ENCODE results near the gene DUOX2. TPM values are rescaled to one million over a fixed set of nuclear protein-coding genes. Genes with fewer than 3 reads are reported as not detected.
A peak's percentile ranks its signal among the peaks of the same experiment; 100 is the strongest.

DUOX2 gene
- total RNA-seq (1 to 10 TPM; 2.0 to 3.8 TPM), polyA plus RNA-seq (1 to 10 TPM; 1.0 to 2.1 TPM)
- long read RNA-seq, donor 1, result 0 reads
- long read RNA-seq, donor 2, result 0 reads
- long read RNA-seq, donor 3, result 0 reads
- long read RNA-seq, donor 4, result 0 reads
- long read RNA-seq, donor 5, result 0 reads

- no peak for ATAC-seq (ENCODE audit: insufficient read depth, low FRiP score)
- Histone ChIP-seq H3K36me3 (ENCODE audit: control insufficient read depth in 4 of 4, insufficient read depth in 4 of 4, low read length in 4 of 4) (peaks cover 0 to under 1% (median 0%) of the 10 kb centered on the region in 4 donors), H3K4me3 (no peak within 1 kb of the TSS), H3K9ac (ENCODE audit: insufficient read depth in 1 of 2, low read length in 2 of 2) (no peak within 1 kb of the TSS), H3K27me3 (ENCODE audit: control insufficient read depth in 3 of 3, insufficient read depth in 3 of 3, low read length in 2 of 3) (peaks cover 13 to 77% (median 70%) of the 10 kb centered on the region in 3 donors), H3K9me3 (ENCODE audit: control insufficient read depth in 4 of 4, insufficient read depth in 3 of 4, low read length in 3 of 4) (peaks cover 0 to 14% (median 0%) of the 10 kb centered on the region in 4 donors), H3K27ac (ENCODE audit: low read depth in 1 of 2, low read length in 1 of 2) (no peak within 1 kb of the TSS), H3K4me1 (ENCODE audit: control insufficient read depth in 5 of 5, insufficient read depth in 5 of 5, low read length in 5 of 5) (peaks cover 0 to 20% (median 0%) of the 10 kb centered on the region in 5 donors)
- DNase-seq, result no peak
- no peak for TF ChIP-seq CTCF (IDR thresholded peaks at IDR 0.05; ENCODE audit: control extremely low read depth, extremely low read depth)
- 2% methylated on average over 42 of the region's 42 CpGs for WGBS, 2 donors
Measured at GRCh38 chr15:45114076-45114750, at the start of gene DUOX2, which contains the start of gene DUOXA2. TSS of gene DUOX2 (minus strand) at chr15:45114172. CDS start at chr15:45113411, 761 bp downstream. TSS of gene DUOXA2 (plus strand) at chr15:45114326. CDS start at chr15:45114606, 280 bp downstream.

- H3K27me3 ChIP-seq (ENCODE audit: control insufficient read depth in 3 of 3, insufficient read depth in 3 of 3, low read length in 2 of 3), result no peaks in the 10 kb centered on the region
- H3K4me1 ChIP-seq (ENCODE audit: control insufficient read depth in 5 of 5, insufficient read depth in 5 of 5, low read length in 5 of 5), result peaks cover 0 to 22% (median 4%) of the 10 kb centered on the region in 5 donors
- no peak overlapping the region for H3K4me3 ChIP-seq
- TF ChIP-seq CTCF (IDR thresholded peaks at IDR 0.05; ENCODE audit: control extremely low read depth, extremely low read depth), result no peak
- DNase-seq (no peak), ATAC-seq (ENCODE audit: insufficient read depth, low FRiP score) (no peak)
- H3K9me3 ChIP-seq (ENCODE audit: control insufficient read depth in 4 of 4, insufficient read depth in 3 of 4, low read length in 3 of 4), result no peaks in the 10 kb centered on the region
- peaks cover 0 to 7% (median 1%) of the 10 kb centered on the region in 4 donors for H3K36me3 ChIP-seq (ENCODE audit: control insufficient read depth in 4 of 4, insufficient read depth in 4 of 4, low read length in 4 of 4)
- H3K9ac ChIP-seq (ENCODE audit: insufficient read depth in 1 of 2, low read length in 2 of 2), result no peak overlapping the region
- peak overlapping the region in 1 of 2 donors; percentile 8 for H3K27ac ChIP-seq (ENCODE audit: low read depth in 1 of 2, low read length in 1 of 2)
- 82 to 85% methylated on average over 9 of the region's 9 CpGs for WGBS, 2 donors
Measured at GRCh38 chr15:45163508-45163856, 49.5 kb upstream of the DUOX2 start.

GRCh38 chr15:45162771-45163507 lies 49.0 kb upstream of the DUOX2 start:
- Histone ChIP-seq H3K4me3 (no peak overlapping the region), H3K9me3 (ENCODE audit: control insufficient read depth in 4 of 4, insufficient read depth in 3 of 4, low read length in 3 of 4) (no peaks in the 10 kb centered on the region), H3K27me3 (ENCODE audit: control insufficient read depth in 3 of 3, insufficient read depth in 3 of 3, low read length in 2 of 3) (no peaks in the 10 kb centered on the region), H3K4me1 (ENCODE audit: control insufficient read depth in 5 of 5, insufficient read depth in 5 of 5, low read length in 5 of 5) (peaks cover 0 to 22% (median 4%) of the 10 kb centered on the region in 5 donors), H3K27ac (ENCODE audit: low read depth in 1 of 2, low read length in 1 of 2) (peak overlapping the region in 1 of 2 donors; percentile 8), H3K9ac (ENCODE audit: insufficient read depth in 1 of 2, low read length in 2 of 2) (no peak overlapping the region), H3K36me3 (ENCODE audit: control insufficient read depth in 4 of 4, insufficient read depth in 4 of 4, low read length in 4 of 4) (peaks cover 0 to 7% (median 0%) of the 10 kb centered on the region in 4 donors)
- peak; percentile 84 to 88 (median 86) for DNase-seq
- TF ChIP-seq CTCF (IDR thresholded peaks at IDR 0.05; ENCODE audit: control extremely low read depth, extremely low read depth), result peak; percentile 90
- peak; percentile 39 for ATAC-seq (ENCODE audit: insufficient read depth, low FRiP score)
- 16 to 18% methylated on average over 7 of the region's 7 CpGs for WGBS, 2 donors
